PC-3 (cell line): ENCODE measurements around the gene CHST11. TPM values are rescaled to one million over a fixed set of nuclear protein-coding genes. Genes with fewer than 3 reads are reported as not detected.

Source experiments
- ATAC-seq: fragments of 200-7000 bp; cut with Tn5 transposase; 2 replicates; pipeline ENCODE4 v1.9.1; 2020; ENCODE audit warnings: mild to moderate bottlenecking, moderate library complexity
- BruUV-seq: library from RNA; stranded (reverse); fragments of 400-500 nt; replicated peaks from 2 replicates; lab custom pipeline; 2021; lab: Mats Ljungman, UMichigan
- CTCF ChIA-PET: fragments of 300-600 bp; sonication (Branson Sonifier 250); formaldehyde crosslinking; loops from one replicate; lab custom pipeline; 2022; ENCODE audit warnings: antibody characterized with exemption; lab: Charles Lee
- POLR2A ChIA-PET: fragments of 300-600 bp; sonication (Branson Sonifier 250); formaldehyde crosslinking; loops from one replicate; lab custom pipeline; 2022; ENCODE audit warnings: antibody characterized with exemption; ENCODE audit not compliant: unreplicated experiment; lab: Charles Lee
- DNase-seq: peaks from one replicate; pipeline ENCODE4 v3.0.0-alpha.2; 2015
- H2AFZ ChIP-seq: fragments of 300-600 bp; sonication (generic); 2 replicates; pipeline ENCODE4 v1.6.0; 2016; ENCODE audit warnings: antibody characterized with exemption, low read length
- H3F3A ChIP-seq: fragments of 300-600 bp; sonication (generic); one replicate; pipeline ENCODE4 v1.6.0; 2017; ENCODE audit warnings: antibody characterized with exemption, low read length, control low read depth, mild to moderate bottlenecking; ENCODE audit not compliant: unreplicated experiment
- H3K27ac ChIP-seq: fragments of 300-600 bp; sonication (generic); 2 replicates; pipeline ENCODE4 v1.5.1; 2016; ENCODE audit warnings: mild to moderate bottlenecking, low read length
- H3K27me3 ChIP-seq: fragments of 300-600 bp; sonication (generic); 2 replicates; pipeline ENCODE4 v1.6.1; 2016; ENCODE audit warnings: low read length, mixed read lengths
- H3K36me3 ChIP-seq: fragments of 300-600 bp; sonication (generic); 2 replicates; pipeline ENCODE4 v1.6.1; 2016; ENCODE audit warnings: low read depth, mixed run types, low read length, mixed read lengths
- H3K4me1 ChIP-seq: fragments of 300-600 bp; sonication (generic); 2 replicates; pipeline ENCODE4 v1.5.1; 2016; ENCODE audit warnings: low read length; ENCODE audit not compliant: insufficient read depth
- H3K4me2 ChIP-seq: fragments of 300-600 bp; sonication (generic); 2 replicates; pipeline ENCODE4 v1.6.0; 2016; ENCODE audit warnings: low read length
- H3K4me3 ChIP-seq: fragments of 300-600 bp; sonication (generic); 2 replicates; pipeline ENCODE4 v1.5.1; 2016; ENCODE audit warnings: mild to moderate bottlenecking, low read length, mixed read lengths
- H3K79me2 ChIP-seq: fragments of 300-600 bp; sonication (generic); 2 replicates; pipeline ENCODE4 v1.6.1; 2017; ENCODE audit warnings: low read length, mixed read lengths
- H3K9ac ChIP-seq: fragments of 300-600 bp; sonication (generic); 2 replicates; pipeline ENCODE4 v1.6.0; 2016; ENCODE audit warnings: mild to moderate bottlenecking, low read length
- H3K9me2 ChIP-seq: fragments of 300-600 bp; sonication (generic); replicated peaks from 2 replicates; pipeline ENCODE4 v1.6.1; 2016; ENCODE audit warnings: mixed run types, low read length, mixed read lengths
- H3K9me3 ChIP-seq: fragments of 300-600 bp; sonication (generic); 2 replicates; pipeline ENCODE4 v1.6.1; 2016; ENCODE audit warnings: low read length, mixed read lengths
- H4K20me1 ChIP-seq: fragments of 300-600 bp; sonication (generic); 2 replicates; pipeline ENCODE4 v1.6.1; 2016; ENCODE audit warnings: low read length, mixed read lengths
- CTCF ChIP-seq: fragments of 300-600 bp; sonication (generic); conservative IDR thresholded peaks from 2 replicates; pipeline ENCODE4 v1.5.1; 2017; ENCODE audit warnings: antibody characterized with exemption, low read depth, mild to moderate bottlenecking, low read length
- EZH2 ChIP-seq: fragments of 300-600 bp; sonication (generic); IDR thresholded peaks from one replicate; pipeline ENCODE4 v1.6.1; 2017; ENCODE audit warnings: antibody characterized with exemption, mild to moderate bottlenecking, low read length; ENCODE audit not compliant: unreplicated experiment
- EZH2phosphoT487 ChIP-seq: fragments of 300-600 bp; sonication (generic); IDR thresholded peaks from 2 replicates; pipeline ENCODE4 v1.6.1; 2018; ENCODE audit warnings: mild to moderate bottlenecking, antibody characterized with exemption, low read length, borderline replicate concordance
- intact Hi-C: fragments of 100-400 bp; cut with micrococcal nuclease; formaldehyde crosslinking; loops from 2 replicates; pipeline ENCODE4 v1.9.0; 2023
- total RNA-seq: library from RNA; depleted of rRNA; stranded (reverse); fragments of >200 nt; gene quantifications from 2 replicates; pipeline ENCODE4 v1.2.3, GENCODE V29; 2014

The CHST11 gene
- total RNA-seq, 1 experiment from 2014 or later: 53.5 TPM

GRCh38 chr12:104654665-104655609 lies 198.2 kb downstream of the CHST11 start:
- Histone ChIP-seq H3K27me3 (no peaks in the 10 kb centered on the region), H2AFZ (no peak overlapping the region), H3K9ac (no peak overlapping the region), H3K27ac (no peak overlapping the region), H3K79me2 (no peaks in the 10 kb centered on the region), H3K4me3 (no peak overlapping the region), H3K4me1 (no peaks in the 10 kb centered on the region), H3F3A (no peaks in the 10 kb centered on the region), H3K36me3 (no peaks in the 10 kb centered on the region), H3K4me2 (no peak overlapping the region), H3K9me2 (no peaks in the 10 kb centered on the region), H3K9me3 (no peaks in the 10 kb centered on the region), H4K20me1 (no peaks in the 10 kb centered on the region)
- ChIA-PET POLR2A (no interaction called here), CTCF (no interaction called here)
- no TSS peak for BruUV-seq
- intact Hi-C loops: no loop called here
- TF ChIP-seq EZH2: no peak
- TF ChIP-seq EZH2phosphoT487: no peak
- no peak for TF ChIP-seq CTCF
- DNase-seq (no peak), ATAC-seq (no peak)

DNA sequence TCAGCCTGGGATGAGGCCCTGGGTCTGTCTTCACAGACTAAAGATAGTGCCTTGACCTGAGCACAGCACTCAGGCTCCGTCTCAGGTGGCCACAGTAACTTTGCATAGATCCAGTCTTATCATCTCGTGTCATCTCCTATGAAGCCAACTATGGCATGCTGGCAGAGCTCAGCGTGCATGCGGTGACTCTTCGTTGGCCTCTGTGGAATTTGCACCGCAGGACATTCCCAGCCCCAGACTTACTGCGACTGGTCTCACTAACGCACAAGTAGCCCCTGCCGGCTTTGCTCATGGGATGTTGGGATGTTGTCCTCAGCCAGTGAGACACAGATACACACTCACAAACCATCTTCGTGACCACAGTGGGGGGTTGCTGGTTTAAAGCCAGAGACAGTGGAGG lies 199.6 kb downstream of the CHST11 start:
- H3K4me3 ChIP-seq: no peak overlapping the region
- H3K79me2 ChIP-seq: no peaks in the 10 kb centered on the region
- BruUV-seq: no TSS peak
- H3K27me3 ChIP-seq: no peaks in the 10 kb centered on the region
- H3K36me3 ChIP-seq: no peaks in the 10 kb centered on the region
- no peak overlapping the region for H3K27ac ChIP-seq
- no peaks in the 10 kb centered on the region for H3K4me1 ChIP-seq
- no peak for TF ChIP-seq EZH2phosphoT487
- TF ChIP-seq CTCF: no peak
- TF ChIP-seq EZH2: no peak
- H3K9me3 ChIP-seq: no peaks in the 10 kb centered on the region
- intact Hi-C loops: no loop called here
- H3K9ac ChIP-seq: no peak overlapping the region
- H3K4me2 ChIP-seq: no peak overlapping the region
- DNase-seq (no peak), ATAC-seq (no peak)
- POLR2A ChIA-PET: no interaction called here
- no peaks in the 10 kb centered on the region for H4K20me1 ChIP-seq
- no peak overlapping the region for H2AFZ ChIP-seq
- H3F3A ChIP-seq: no peaks in the 10 kb centered on the region
- CTCF ChIA-PET: no interaction called here
- H3K9me2 ChIP-seq: no peaks in the 10 kb centered on the region

DNA sequence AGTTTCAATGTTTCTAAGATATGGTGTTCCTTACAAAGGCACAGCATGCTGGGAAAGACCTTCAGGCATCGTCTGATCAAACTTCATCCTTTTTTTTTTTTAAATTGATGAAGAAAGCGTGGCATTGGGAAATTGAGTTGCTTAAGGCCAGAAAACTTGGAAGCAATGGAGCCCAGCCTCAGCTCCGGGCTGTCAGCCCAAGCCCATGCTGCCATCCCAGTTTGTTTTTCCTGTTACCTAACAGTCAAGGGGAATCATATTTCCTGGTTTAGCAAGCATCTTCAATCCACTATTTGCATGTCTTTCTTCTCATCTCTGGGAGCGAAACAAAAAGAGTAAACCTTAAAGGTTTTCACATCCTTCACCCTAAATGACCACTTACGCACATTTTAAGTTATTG lies 200.2 kb downstream of the CHST11 start:
- no peaks in the 10 kb centered on the region for H4K20me1 ChIP-seq
- CTCF ChIA-PET: no interaction called here
- no peak for ATAC-seq

More for the DNA sequence above, 200.2 kb downstream of the CHST11 start:
- DNase-seq: no peak
- H3K9me3 ChIP-seq: no peaks in the 10 kb centered on the region
- no peak overlapping the region for H3K9ac ChIP-seq
- H3K4me1 ChIP-seq: peaks cover under 1% of the 10 kb centered on the region; the same call in 1 of the 2 replicates
- H3F3A ChIP-seq: no peaks in the 10 kb centered on the region
- no peak overlapping the region for H2AFZ ChIP-seq
- H3K9me2 ChIP-seq: no peaks in the 10 kb centered on the region
- H3K4me2 ChIP-seq: no peak overlapping the region
- H3K27ac ChIP-seq: no peak overlapping the region
- intact Hi-C loops: no loop called here
- no peaks in the 10 kb centered on the region for H3K36me3 ChIP-seq
- no TSS peak for BruUV-seq
- no peak overlapping the region for H3K4me3 ChIP-seq
- no peaks in the 10 kb centered on the region for H3K27me3 ChIP-seq
- no peaks in the 10 kb centered on the region for H3K79me2 ChIP-seq
- TF ChIP-seq EZH2phosphoT487 (no peak), CTCF (no peak), EZH2 (no peak)
- POLR2A ChIA-PET: no interaction called here
